K562 (cell line): Measurements from ENCODE around the gene CASP2. TPM values are rescaled to one million over a fixed set of nuclear protein-coding genes. Genes with fewer than 3 reads are reported as not detected.

ENCODE experiments used
- GABPB1 ChIP-seq: sonication (generic); formaldehyde crosslinking; IDR thresholded peaks from 2 replicates; pipeline ENCODE4 v1.8.0; 2022; ENCODE audit warnings: mild to moderate bottlenecking, missing genetic modification reagents
- HDAC2 ChIP-seq: fragments of 450-650 bp; IDR thresholded peaks from 2 replicates; pipeline ENCODE4 v1.6.1; 2016; ENCODE audit warnings: mild to moderate bottlenecking
- MEIS2 ChIP-seq: fragments of 450-650 bp; IDR thresholded peaks from 2 replicates; pipeline ENCODE4 v1.6.1; 2014; ENCODE audit warnings: mild to moderate bottlenecking; ENCODE audit not compliant: partially characterized antibody
- SMARCE1 ChIP-seq: fragments of 450-650 bp; IDR thresholded peaks from 2 replicates; pipeline ENCODE4 v1.7.1; 2016; ENCODE audit warnings: mild to moderate bottlenecking
- ZNF518B ChIP-seq: fragments of 250-450 bp; sonication (Bioruptor Pico); IDR thresholded peaks from 2 replicates; pipeline ENCODE4 v1.5.0; 2021; ENCODE audit warnings: mild to moderate bottlenecking, moderate library complexity
- polyA plus RNA-seq, 8 experiments: library from polyadenylated mRNA; depleted of rRNA in 4 of 8; stranded (reverse) in 5 of 8; unstranded in 3 of 8; fragments of >200 nt; fragmentation: Nextera tagmentation in 2 of 8; fragmentation: Illumina TruSeq in 1 of 8; extraction: Ambion mirVana in 2 of 8; extraction: Trizol in 1 of 8; gene quantifications; 2 replicates each; pipeline versions ENCODE4 v1.2.1 to v1.2.3, GENCODE V29; 2011 to 2014; ENCODE audit warnings: inconsistent platforms in 1 of 8, missing spikeins in 1 of 8
- total RNA-seq, 7 experiments: library from RNA; depleted of rRNA in 6 of 7; stranded (reverse); fragments of >200 nt in 6 of 7; fragmentation: Illumina TruSeq in 2 of 7; extraction: Trizol in 2 of 7; gene quantifications; 2 replicates each; pipeline versions ENCODE4 v1.2.1 to v1.2.3, GENCODE V29; 2011 to 2021; ENCODE audit warnings: low replicate concordance in 1 of 7
- TF ChIP-seq, protein P1 (sequence below), 2 experiments: fragments of 450-650 bp in 1 of 2; sonication (generic) in 1 of 2; formaldehyde crosslinking in 1 of 2; IDR thresholded peaks; 2 replicates each; pipeline versions ENCODE4 v1.7.1 to v1.9.0; 2016 to 2022; ENCODE audit warnings: inconsistent platforms in 1 of 2, mild to moderate bottlenecking in 1 of 2, missing genetic modification reagents in 1 of 2
- TF ChIP-seq, protein P2 (sequence below): fragments of 450-650 bp; formaldehyde crosslinking; IDR thresholded peaks from 2 replicates; pipeline ENCODE4 v1.4.0; 2020; ENCODE audit warnings: mild to moderate bottlenecking, moderate library complexity
- TF ChIP-seq, protein P3 (sequence below): sonication (generic); formaldehyde crosslinking; IDR thresholded peaks from 2 replicates; pipeline ENCODE4 v1.8.0; 2022; ENCODE audit warnings: mild to moderate bottlenecking, missing genetic modification reagents, borderline replicate concordance
- TF ChIP-seq, protein P4 (sequence below): fragments of 250-450 bp; sonication (Bioruptor Pico); IDR thresholded peaks from 2 replicates; pipeline ENCODE4 v1.8.0; 2021; ENCODE audit warnings: mild to moderate bottlenecking, moderate library complexity

The CASP2 gene
- total and polyA plus RNA-seq, 9 of the 15 experiments (the other 6 are each of a cell fraction or from before 2014, with no cell fraction given), result 18.8 to 64.9 (median 24.1) TPM

DNA sequence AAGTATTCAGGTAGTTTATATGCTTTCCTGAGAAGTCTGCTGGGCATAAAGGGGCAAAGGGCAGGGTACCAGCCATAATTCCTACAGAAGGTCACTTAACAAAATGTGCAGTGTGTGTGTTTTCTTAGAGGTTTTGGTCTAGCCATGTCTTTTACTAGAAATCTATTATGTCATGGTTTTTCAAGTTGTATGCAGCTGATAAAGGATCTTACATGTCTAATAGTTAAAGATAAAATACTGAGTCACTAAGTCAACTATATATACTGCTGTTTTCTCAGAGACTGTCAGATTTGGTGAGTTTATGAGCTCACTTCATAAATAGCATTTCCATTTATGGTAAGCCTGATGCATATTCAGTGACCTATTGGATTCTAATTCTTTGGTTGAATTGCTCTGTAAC lies 7.7 kb downstream of the CASP2 start (continued):
- TF ChIP-seq, protein P1, sequence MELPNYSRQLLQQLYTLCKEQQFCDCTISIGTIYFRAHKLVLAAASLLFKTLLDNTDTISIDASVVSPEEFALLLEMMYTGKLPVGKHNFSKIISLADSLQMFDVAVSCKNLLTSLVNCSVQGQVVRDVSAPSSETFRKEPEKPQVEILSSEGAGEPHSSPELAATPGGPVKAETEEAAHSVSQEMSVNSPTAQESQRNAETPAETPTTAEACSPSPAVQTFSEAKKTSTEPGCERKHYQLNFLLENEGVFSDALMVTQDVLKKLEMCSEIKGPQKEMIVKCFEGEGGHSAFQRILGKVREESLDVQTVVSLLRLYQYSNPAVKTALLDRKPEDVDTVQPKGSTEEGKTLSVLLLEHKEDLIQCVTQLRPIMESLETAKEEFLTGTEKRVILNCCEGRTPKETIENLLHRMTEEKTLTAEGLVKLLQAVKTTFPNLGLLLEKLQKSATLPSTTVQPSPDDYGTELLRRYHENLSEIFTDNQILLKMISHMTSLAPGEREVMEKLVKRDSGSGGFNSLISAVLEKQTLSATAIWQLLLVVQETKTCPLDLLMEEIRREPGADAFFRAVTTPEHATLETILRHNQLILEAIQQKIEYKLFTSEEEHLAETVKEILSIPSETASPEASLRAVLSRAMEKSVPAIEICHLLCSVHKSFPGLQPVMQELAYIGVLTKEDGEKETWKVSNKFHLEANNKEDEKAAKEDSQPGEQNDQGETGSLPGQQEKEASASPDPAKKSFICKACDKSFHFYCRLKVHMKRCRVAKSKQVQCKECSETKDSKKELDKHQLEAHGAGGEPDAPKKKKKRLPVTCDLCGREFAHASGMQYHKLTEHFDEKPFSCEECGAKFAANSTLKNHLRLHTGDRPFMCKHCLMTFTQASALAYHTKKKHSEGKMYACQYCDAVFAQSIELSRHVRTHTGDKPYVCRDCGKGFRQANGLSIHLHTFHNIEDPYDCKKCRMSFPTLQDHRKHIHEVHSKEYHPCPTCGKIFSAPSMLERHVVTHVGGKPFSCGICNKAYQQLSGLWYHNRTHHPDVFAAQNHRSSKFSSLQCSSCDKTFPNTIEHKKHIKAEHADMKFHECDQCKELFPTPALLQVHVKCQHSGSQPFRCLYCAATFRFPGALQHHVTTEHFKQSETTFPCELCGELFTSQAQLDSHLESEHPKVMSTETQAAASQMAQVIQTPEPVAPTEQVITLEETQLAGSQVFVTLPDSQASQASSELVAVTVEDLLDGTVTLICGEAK (IDR thresholded peaks at IDR 0.05), result no peak
- TF ChIP-seq, protein P1 (CRISPR knock-in tag; IDR thresholded peaks at IDR 0.05), result no peak
- TF ChIP-seq ZNF518B (CRISPR knock-in tag) (no peak), GABPB1 (no peak), HDAC2 (no peak), SMARCE1 (peak; percentile 78; the same call in 1 of the 2 replicates), MEIS2 (peak; percentile 61)
- TF ChIP-seq, protein P2, sequence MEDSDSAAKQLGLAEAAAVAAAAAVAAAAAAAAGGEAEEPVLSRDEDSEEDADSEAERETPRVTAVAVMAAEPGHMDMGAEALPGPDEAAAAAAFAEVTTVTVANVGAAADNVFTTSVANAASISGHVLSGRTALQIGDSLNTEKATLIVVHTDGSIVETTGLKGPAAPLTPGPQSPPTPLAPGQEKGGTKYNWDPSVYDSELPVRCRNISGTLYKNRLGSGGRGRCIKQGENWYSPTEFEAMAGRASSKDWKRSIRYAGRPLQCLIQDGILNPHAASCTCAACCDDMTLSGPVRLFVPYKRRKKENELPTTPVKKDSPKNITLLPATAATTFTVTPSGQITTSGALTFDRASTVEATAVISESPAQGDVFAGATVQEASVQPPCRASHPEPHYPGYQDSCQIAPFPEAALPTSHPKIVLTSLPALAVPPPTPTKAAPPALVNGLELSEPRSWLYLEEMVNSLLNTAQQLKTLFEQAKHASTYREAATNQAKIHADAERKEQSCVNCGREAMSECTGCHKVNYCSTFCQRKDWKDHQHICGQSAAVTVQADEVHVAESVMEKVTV (CRISPR knock-in tag), result no peak
- TF ChIP-seq, protein P3, sequence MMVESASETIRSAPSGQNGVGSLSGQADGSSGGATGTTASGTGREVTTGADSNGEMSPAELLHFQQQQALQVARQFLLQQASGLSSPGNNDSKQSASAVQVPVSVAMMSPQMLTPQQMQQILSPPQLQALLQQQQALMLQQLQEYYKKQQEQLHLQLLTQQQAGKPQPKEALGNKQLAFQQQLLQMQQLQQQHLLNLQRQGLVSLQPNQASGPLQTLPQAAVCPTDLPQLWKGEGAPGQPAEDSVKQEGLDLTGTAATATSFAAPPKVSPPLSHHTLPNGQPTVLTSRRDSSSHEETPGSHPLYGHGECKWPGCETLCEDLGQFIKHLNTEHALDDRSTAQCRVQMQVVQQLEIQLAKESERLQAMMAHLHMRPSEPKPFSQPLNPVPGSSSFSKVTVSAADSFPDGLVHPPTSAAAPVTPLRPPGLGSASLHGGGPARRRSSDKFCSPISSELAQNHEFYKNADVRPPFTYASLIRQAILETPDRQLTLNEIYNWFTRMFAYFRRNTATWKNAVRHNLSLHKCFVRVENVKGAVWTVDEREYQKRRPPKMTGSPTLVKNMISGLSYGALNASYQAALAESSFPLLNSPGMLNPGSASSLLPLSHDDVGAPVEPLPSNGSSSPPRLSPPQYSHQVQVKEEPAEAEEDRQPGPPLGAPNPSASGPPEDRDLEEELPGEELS, result no peak
- TF ChIP-seq, protein P4, sequence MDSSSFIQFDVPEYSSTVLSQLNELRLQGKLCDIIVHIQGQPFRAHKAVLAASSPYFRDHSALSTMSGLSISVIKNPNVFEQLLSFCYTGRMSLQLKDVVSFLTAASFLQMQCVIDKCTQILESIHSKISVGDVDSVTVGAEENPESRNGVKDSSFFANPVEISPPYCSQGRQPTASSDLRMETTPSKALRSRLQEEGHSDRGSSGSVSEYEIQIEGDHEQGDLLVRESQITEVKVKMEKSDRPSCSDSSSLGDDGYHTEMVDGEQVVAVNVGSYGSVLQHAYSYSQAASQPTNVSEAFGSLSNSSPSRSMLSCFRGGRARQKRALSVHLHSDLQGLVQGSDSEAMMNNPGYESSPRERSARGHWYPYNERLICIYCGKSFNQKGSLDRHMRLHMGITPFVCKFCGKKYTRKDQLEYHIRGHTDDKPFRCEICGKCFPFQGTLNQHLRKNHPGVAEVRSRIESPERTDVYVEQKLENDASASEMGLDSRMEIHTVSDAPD (CRISPR knock-in tag), result no peak
